ENCODE data around the gene SUDS3. TPM values are rescaled to one million over a fixed set of nuclear protein-coding genes. Genes with fewer than 3 reads are reported as not detected.

Gene SUDS3
- total and polyA plus RNA-seq, 12 donors = 7.5 to 28.0 (median 21.6) TPM

GRCh38 chr12:118455327-118455726 is 79.0 kb downstream of the SUDS3 start:
- Histone ChIP-seq H3K9me3 (peaks cover 0 to 18% (median 0%) of the 10 kb centered on the region in 11 donors), H3K27ac (no peak overlapping the region), H3K36me3 (no peaks in the 10 kb centered on the region), H3K27me3 (peaks cover 0 to 4% (median 0%) of the 10 kb centered on the region in 7 donors), H3K4me1 (no peaks in the 10 kb centered on the region), H3K4me3 (no peak overlapping the region)
- no peak for DNase-seq
- 63 to 67% methylated on average over 3 of the region's 3 CpGs for WGBS, 2 donors
- no peak for ATAC-seq
- TF ChIP-seq CTCF (IDR thresholded peaks at IDR 0.05) = no peak
- intact Hi-C loops (cut with DNase I) = no loop called here

- TF ChIP-seq CTCF (IDR thresholded peaks at IDR 0.05) = no peak
- DNase-seq (no peak), ATAC-seq (no peak)
- Histone ChIP-seq H3K27me3 (no peaks in the 10 kb centered on the region), H3K4me1 (no peaks in the 10 kb centered on the region), H3K4me3 (no peak overlapping the region), H3K27ac (no peak overlapping the region), H3K9me3 (peaks cover 0 to 26% (median 0%) of the 10 kb centered on the region in 11 donors), H3K36me3 (no peaks in the 10 kb centered on the region)
- intact Hi-C loops (cut with DNase I) = no loop called here
Observed at GRCh38 chr12:118456741-118457140, 80.4 kb downstream of the SUDS3 start.

- Histone ChIP-seq H3K9me3 (peaks cover 0 to 26% (median 0%) of the 10 kb centered on the region in 11 donors), H3K4me1 (no peaks in the 10 kb centered on the region), H3K27me3 (no peaks in the 10 kb centered on the region), H3K27ac (no peak overlapping the region), H3K4me3 (no peak overlapping the region), H3K36me3 (no peaks in the 10 kb centered on the region)
- no peak for TF ChIP-seq CTCF (IDR thresholded peaks at IDR 0.05)
- intact Hi-C loops (cut with DNase I) = no loop called here
- WGBS, 2 donors = 90 to 92% methylated on average over 4 of the region's 4 CpGs
- DNase-seq (no peak), ATAC-seq (no peak)
Observed at GRCh38 chr12:118459110-118459509, 82.8 kb downstream of the SUDS3 start.

GRCh38 chr12:118463677-118464076 is 87.3 kb downstream of the SUDS3 start:
- no peak for DNase-seq
- no peak for TF ChIP-seq CTCF (IDR thresholded peaks at IDR 0.05)
- intact Hi-C loops (cut with DNase I) = no loop called here

More at GRCh38 chr12:118463677-118464076, 87.3 kb downstream of the SUDS3 start:
- no peaks in the 10 kb centered on the region for H3K27me3 ChIP-seq
- H3K27ac ChIP-seq = no peak overlapping the region
- 78% methylated on average over 4 of the region's 4 CpGs for WGBS, 2 donors
- peaks cover 0 to 14% (median 0%) of the 10 kb centered on the region in 11 donors for H3K9me3 ChIP-seq
- H3K4me3 ChIP-seq = no peak overlapping the region
- no peaks in the 10 kb centered on the region for H3K36me3 ChIP-seq
- ATAC-seq = no peak
- no peaks in the 10 kb centered on the region for H3K4me1 ChIP-seq
